Coronary artery (tissue), 2 donors: ENCODE data around the gene UBE2G2.

Experiments used
- DNase-seq: peaks from one replicate; pipeline ENCODE4 v3.0.0-alpha.2; 2017; ENCODE audit warnings: low spot score
- H3K27ac ChIP-seq, 2 donors: fragments of 200-600 bp; sonication (generic); one replicate each; pipeline ENCODE4 v1.5.1; 2016 to 2019
- H3K4me3 ChIP-seq: fragments of 200-600 bp; sonication (generic); 2 replicates; pipeline ENCODE4 v1.5.1; 2016; ENCODE audit warnings: mild to moderate bottlenecking, moderate library complexity
- CTCF ChIP-seq: fragments of 200-600 bp; sonication (generic); IDR thresholded peaks from one replicate; pipeline ENCODE4 v1.5.1; 2019; ENCODE audit warnings: antibody characterized with exemption

The UBE2G2 gene

GRCh38 chr21:44842087-44842486 is 40.5 kb upstream of the UBE2G2 start:
- Histone ChIP-seq H3K27ac (no peak overlapping the region), H3K4me3 (no peak overlapping the region)
- TF ChIP-seq CTCF = no peak
- no peak for DNase-seq

- Histone ChIP-seq H3K4me3 (no peak overlapping the region), H3K27ac (no peak overlapping the region)
- DNase-seq = no peak
- TF ChIP-seq CTCF = no peak
Measured at GRCh38 chr21:44840771-44841170, 39.2 kb upstream of the UBE2G2 start.

GRCh38 chr21:44838951-44839350 is 37.3 kb upstream of the UBE2G2 start:
- Histone ChIP-seq H3K27ac (no peak overlapping the region), H3K4me3 (no peak overlapping the region)
- no peak for DNase-seq
- TF ChIP-seq CTCF = no peak

- no peak for DNase-seq
- Histone ChIP-seq H3K4me3 (no peak overlapping the region), H3K27ac (no peak overlapping the region)
- no peak for TF ChIP-seq CTCF
Measured at GRCh38 chr21:44838039-44838895, 36.6 kb upstream of the UBE2G2 start.

- no peak for TF ChIP-seq CTCF
- Histone ChIP-seq H3K4me3 (no peak overlapping the region), H3K27ac (no peak overlapping the region)
- no peak for DNase-seq
Measured at GRCh38 chr21:44837537-44837936, 35.9 kb upstream of the UBE2G2 start.

- TF ChIP-seq CTCF = no peak
- no peak overlapping the region for H3K27ac ChIP-seq
- H3K4me3 ChIP-seq = no peak overlapping the region
- DNase-seq = no peak
Measured at GRCh38 chr21:44836666-44837471, 35.2 kb upstream of the UBE2G2 start.
